ENCODE data around the gene MAB21L3. TPM values are rescaled to one million over a fixed set of nuclear protein-coding genes. Genes with fewer than 3 reads are reported as not detected.

MAB21L3 gene
- total and polyA plus RNA-seq, 2 of the 13 experiments (the other 11 are each of a cell fraction or from before 2014, with no cell fraction given) = 0.55 to 4.1 TPM

DNA sequence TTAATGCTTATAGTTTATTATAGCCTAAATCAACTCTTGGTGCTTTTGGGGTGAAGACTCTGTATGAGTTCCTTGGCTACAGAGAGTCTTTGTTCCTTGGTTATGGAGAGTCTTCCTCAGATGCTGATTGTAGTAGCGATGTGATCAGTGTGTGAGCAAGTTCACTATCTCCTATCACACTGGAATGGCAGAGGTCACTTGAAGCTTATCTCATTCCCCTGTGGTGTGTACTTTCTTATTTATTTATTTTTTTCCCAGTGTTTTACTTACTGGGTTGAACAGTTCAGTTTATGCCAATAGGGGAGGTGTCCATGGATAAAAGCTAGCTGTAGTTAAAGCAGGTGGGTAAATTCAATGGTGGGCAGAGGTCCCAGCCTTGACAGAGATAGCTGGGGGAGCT is 20.1 kb upstream of the MAB21L3 start:
- intact Hi-C loops (cut with micrococcal nuclease; ENCODE audit: unreplicated experiment) = loop anchor here (10.0 kb wide), 1 partner anchor 56 kb away; no protein-coding TSS in a partner anchor
- BruUV-seq (replicated peaks) = no TSS peak
- in situ Hi-C loops (cut with HindIII; ENCODE audit: extremely low pct_ligation_motif_present, low pct_unique_long_range_greater_than_20kb) = no loop called here

GRCh38 chr1:116092752-116093489 is 18.3 kb upstream of the MAB21L3 start:
- DNase-seq (ENCODE audit: low spot score) (no peak), FAIRE-seq (no peak), ATAC-seq (no peak)
- WGBS (ENCODE audit: low lambda C conversion rate) = 28% methylated on average over 2 of the region's 3 CpGs
- H3K4me3 ChIP-seq (replicated peaks in 1 of 3; ENCODE audit: insufficient read depth in 1 of 3, low read depth in 2 of 3, low read length in 3 of 3) = no peak overlapping the region
- H3K36me3 ChIP-seq (replicated peaks in 1 of 2; ENCODE audit: control insufficient read depth in 1 of 2, insufficient read depth in 2 of 2, low read length in 2 of 2) = no peaks in the 10 kb centered on the region
- in situ Hi-C loops (cut with HindIII; ENCODE audit: extremely low pct_ligation_motif_present, low pct_unique_long_range_greater_than_20kb) (no loop called here), intact Hi-C loops (cut with micrococcal nuclease; ENCODE audit: unreplicated experiment) (loop anchor here (10.0 kb wide), 1 partner anchor 58 kb away; no protein-coding TSS in a partner anchor)
- H4K20me1 ChIP-seq (ENCODE audit: insufficient read depth, low read length) = no peaks in the 10 kb centered on the region
- no peaks in the 10 kb centered on the region for H3K79me2 ChIP-seq (ENCODE audit: insufficient read depth, low read length)
- peaks cover 9% of the 10 kb centered on the region for H3K4me1 ChIP-seq (ENCODE audit: insufficient read depth, low read length)
- no peaks in the 10 kb centered on the region for H3K27me3 ChIP-seq (ENCODE audit: control insufficient read depth in 1 of 2, insufficient read depth in 2 of 2, low read length in 2 of 2)
- no peak overlapping the region for H3K4me2 ChIP-seq (ENCODE audit: low read depth, low read length)
- ChIA-PET CTCF (ENCODE audit: low intra/inter-chr PET ratio, low total read pairs) (no interaction called here), POLR2A (no interaction called here)
- peaks cover 18% of the 10 kb centered on the region for H3K9me3 ChIP-seq (ENCODE audit: low read length)
- BruUV-seq (replicated peaks) = no TSS peak
- H3K9ac ChIP-seq (ENCODE audit: insufficient read depth, low read depth, low read length) = no peak overlapping the region
- H3K27ac ChIP-seq (ENCODE audit: extremely low read length, insufficient read depth, low read length) = no peak overlapping the region
- H2AFZ ChIP-seq (ENCODE audit: low read length) = no peak overlapping the region
- TF ChIP-seq ZNF317 (CRISPR knock-in tag; IDR thresholded peaks at IDR 0.05) (no peak), JDP2 (CRISPR knock-in tag; IDR thresholded peaks at IDR 0.05; ENCODE audit: borderline replicate concordance) (no peak), ZSCAN20 (CRISPR knock-in tag; IDR thresholded peaks at IDR 0.05; ENCODE audit: borderline replicate concordance) (no peak), DNMT1 (CRISPR knock-in tag; IDR thresholded peaks at IDR 0.05) (no peak), GFI1 (CRISPR knock-in tag; IDR thresholded peaks at IDR 0.05; ENCODE audit: borderline replicate concordance) (no peak), HOXA7 (CRISPR knock-in tag; IDR thresholded peaks at IDR 0.05) (no peak), NCOA5 (CRISPR knock-in tag; IDR thresholded peaks at IDR 0.05) (no peak), RCOR2 (CRISPR knock-in tag; IDR thresholded peaks at IDR 0.05) (no peak), EHMT2 (IDR thresholded peaks at IDR 0.05; ENCODE audit: borderline replicate concordance, low read depth, low read length) (no peak), TMF1 (CRISPR knock-in tag; IDR thresholded peaks at IDR 0.05; ENCODE audit: low read depth) (no peak), ZNF280B (CRISPR knock-in tag; IDR thresholded peaks at IDR 0.05; ENCODE audit: borderline replicate concordance) (no peak), SIN3B (IDR thresholded peaks at IDR 0.05; ENCODE audit: low read length) (no peak), NFYC (CRISPR knock-in tag; IDR thresholded peaks at IDR 0.05) (no peak)
- TF ChIP-seq, protein P1, sequence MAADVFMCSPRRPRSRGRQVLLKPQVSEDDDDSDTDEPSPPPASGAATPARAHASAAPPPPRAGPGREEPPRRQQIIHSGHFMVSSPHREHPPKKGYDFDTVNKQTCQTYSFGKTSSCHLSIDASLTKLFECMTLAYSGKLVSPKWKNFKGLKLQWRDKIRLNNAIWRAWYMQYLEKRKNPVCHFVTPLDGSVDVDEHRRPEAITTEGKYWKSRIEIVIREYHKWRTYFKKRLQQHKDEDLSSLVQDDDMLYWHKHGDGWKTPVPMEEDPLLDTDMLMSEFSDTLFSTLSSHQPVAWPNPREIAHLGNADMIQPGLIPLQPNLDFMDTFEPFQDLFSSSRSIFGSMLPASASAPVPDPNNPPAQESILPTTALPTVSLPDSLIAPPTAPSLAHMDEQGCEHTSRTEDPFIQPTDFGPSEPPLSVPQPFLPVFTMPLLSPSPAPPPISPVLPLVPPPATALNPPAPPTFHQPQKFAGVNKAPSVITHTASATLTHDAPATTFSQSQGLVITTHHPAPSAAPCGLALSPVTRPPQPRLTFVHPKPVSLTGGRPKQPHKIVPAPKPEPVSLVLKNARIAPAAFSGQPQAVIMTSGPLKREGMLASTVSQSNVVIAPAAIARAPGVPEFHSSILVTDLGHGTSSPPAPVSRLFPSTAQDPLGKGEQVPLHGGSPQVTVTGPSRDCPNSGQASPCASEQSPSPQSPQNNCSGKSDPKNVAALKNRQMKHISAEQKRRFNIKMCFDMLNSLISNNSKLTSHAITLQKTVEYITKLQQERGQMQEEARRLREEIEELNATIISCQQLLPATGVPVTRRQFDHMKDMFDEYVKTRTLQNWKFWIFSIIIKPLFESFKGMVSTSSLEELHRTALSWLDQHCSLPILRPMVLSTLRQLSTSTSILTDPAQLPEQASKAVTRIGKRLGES (CRISPR knock-in tag; IDR thresholded peaks at IDR 0.05; ENCODE audit: borderline replicate concordance) = no peak

More for the DNA sequence above, 20.1 kb upstream of the MAB21L3 start:
- DNase-seq (ENCODE audit: low spot score) = no peak
- no peak for TF ChIP-seq ARNT (IDR thresholded peaks at IDR 0.05)
- TF ChIP-seq ZNF792 (CRISPR knock-in tag; IDR thresholded peaks at IDR 0.05) = peak; percentile 84; the same call in 1 of the 2 replicates
- H2AFZ ChIP-seq (ENCODE audit: low read length) = no peak overlapping the region
- H3K9me3 ChIP-seq (ENCODE audit: low read length) = peaks cover 17% of the 10 kb centered on the region
- no peak overlapping the region for H3K4me3 ChIP-seq (replicated peaks in 1 of 3; ENCODE audit: insufficient read depth in 1 of 3, low read depth in 2 of 3, low read length in 3 of 3)
- H3K27me3 ChIP-seq (ENCODE audit: control insufficient read depth in 1 of 2, insufficient read depth in 2 of 2, low read length in 2 of 2) = no peaks in the 10 kb centered on the region
- ATAC-seq = no peak
- 7% methylated on average over 1 of the region's 1 CpG for WGBS (ENCODE audit: low lambda C conversion rate)
- FAIRE-seq = no peak
- H3K27ac ChIP-seq (ENCODE audit: extremely low read length, insufficient read depth, low read length) = no peak overlapping the region
- H4K20me1 ChIP-seq (ENCODE audit: insufficient read depth, low read length) = no peaks in the 10 kb centered on the region
- no peak overlapping the region for H3K9ac ChIP-seq (ENCODE audit: insufficient read depth, low read depth, low read length)
- H3K79me2 ChIP-seq (ENCODE audit: insufficient read depth, low read length) = no peaks in the 10 kb centered on the region
- no peaks in the 10 kb centered on the region for H3K36me3 ChIP-seq (replicated peaks in 1 of 2; ENCODE audit: control insufficient read depth in 1 of 2, insufficient read depth in 2 of 2, low read length in 2 of 2)
- ChIA-PET CTCF (ENCODE audit: low intra/inter-chr PET ratio, low total read pairs) (no interaction called here), POLR2A (no interaction called here)
- no peak overlapping the region for H3K4me2 ChIP-seq (ENCODE audit: low read depth, low read length)
- peaks cover 2% of the 10 kb centered on the region for H3K4me1 ChIP-seq (ENCODE audit: insufficient read depth, low read length)
